Lower lobe of right lung (tissue), 2 donors: Measurements from ENCODE around the gene MAPT. TPM values are rescaled to one million over a fixed set of nuclear protein-coding genes. Genes with fewer than 3 reads are reported as not detected.

ENCODE experiments used
- ATAC-seq, 2 donors: fragments of 200-7000 bp; cut with Tn5 transposase; one replicate each; pipeline ENCODE4 v1.9.1; 2020 to 2022; ENCODE audit warnings: mild to moderate bottlenecking in 2 of 2, moderate library complexity in 2 of 2
- DNase-seq: peaks from one replicate; pipeline ENCODE4 v3.0.0-alpha.2; 2020
- H3K27ac ChIP-seq: fragments of 200-600 bp; one replicate; pipeline ENCODE4 v1.8.0; 2022
- H3K27me3 ChIP-seq: fragments of 200-600 bp; one replicate; pipeline ENCODE4 v1.8.0; 2022; ENCODE audit warnings: low read depth
- H3K36me3 ChIP-seq: fragments of 200-600 bp; one replicate; pipeline ENCODE4 v1.8.0; 2022; ENCODE audit warnings: mild to moderate bottlenecking
- H3K4me1 ChIP-seq: fragments of 200-600 bp; one replicate; pipeline ENCODE4 v1.8.0; 2022
- H3K4me3 ChIP-seq: fragments of 200-600 bp; one replicate; pipeline ENCODE4 v1.8.0; 2022; ENCODE audit warnings: mild to moderate bottlenecking
- H3K9me3 ChIP-seq: fragments of 200-600 bp; one replicate; pipeline ENCODE4 v1.8.0; 2022
- CTCF ChIP-seq: fragments of 200-600 bp; IDR thresholded peaks from one replicate; pipeline ENCODE4 v1.8.0; 2022; ENCODE audit warnings: antibody characterized with exemption, mild to moderate bottlenecking
- intact Hi-C: fragments of 100-400 bp; cut with DNase I; formaldehyde crosslinking; loops from one replicate; pipeline ENCODE4 v1.11.0; 2022
- total RNA-seq: library from RNA; stranded (reverse); fragmentation: NEBNext Ultra II Directional; extraction: Animal tissue kit (Norgen Biotek cat#: 25700); gene quantifications from one replicate; pipeline ENCODE4 v1.2.1, GENCODE V29; 2021
- donor health status: DM: no; HTN: yes; CAD: no; lungs with severe emphysema.

Gene MAPT
- total RNA-seq, 1 donor from 2014 or later = 5.5 TPM

GRCh38 chr17:46049656-46050055 is 155.3 kb downstream of the MAPT start:
- no peak for TF ChIP-seq CTCF
- Histone ChIP-seq H3K27ac (no peak overlapping the region), H3K36me3 (peaks cover 66% of the 10 kb centered on the region), H3K9me3 (no peaks in the 10 kb centered on the region), H3K4me3 (no peak overlapping the region), H3K4me1 (peaks cover 16% of the 10 kb centered on the region), H3K27me3 (no peaks in the 10 kb centered on the region)
- ATAC-seq (no peak), DNase-seq (no peak)
- intact Hi-C loops = loop anchor here (10.0 kb wide), 1 partner anchor 145 kb away; the partner anchor contains the start of gene KANSL1

GRCh38 chr17:46053911-46054534 is 159.7 kb downstream of the MAPT start:
- Histone ChIP-seq H3K4me1 (peaks cover 13% of the 10 kb centered on the region), H3K4me3 (no peak overlapping the region), H3K36me3 (peaks cover 53% of the 10 kb centered on the region), H3K27me3 (no peaks in the 10 kb centered on the region), H3K27ac (no peak overlapping the region), H3K9me3 (no peaks in the 10 kb centered on the region)
- DNase-seq = no peak
- intact Hi-C loops = no loop called here
- no peak for TF ChIP-seq CTCF
- ATAC-seq = no peak

- no peak for ATAC-seq
- DNase-seq = no peak
- Histone ChIP-seq H3K4me1 (peaks cover 13% of the 10 kb centered on the region), H3K4me3 (no peak overlapping the region), H3K27ac (no peak overlapping the region), H3K27me3 (no peaks in the 10 kb centered on the region), H3K9me3 (no peaks in the 10 kb centered on the region), H3K36me3 (peaks cover 44% of the 10 kb centered on the region)
- TF ChIP-seq CTCF = no peak
- intact Hi-C loops = no loop called here
Measured at GRCh38 chr17:46056800-46057304, 162.5 kb downstream of the MAPT start.

- ATAC-seq = no peak
- Histone ChIP-seq H3K4me3 (no peak overlapping the region), H3K4me1 (peaks cover 13% of the 10 kb centered on the region), H3K36me3 (peaks cover 45% of the 10 kb centered on the region), H3K9me3 (no peaks in the 10 kb centered on the region), H3K27me3 (no peaks in the 10 kb centered on the region), H3K27ac (no peak overlapping the region)
- TF ChIP-seq CTCF = no peak
- intact Hi-C loops = no loop called here
- DNase-seq = no peak
Measured at GRCh38 chr17:46057366-46057765, 163.0 kb downstream of the MAPT start.

- DNase-seq (no peak), ATAC-seq (no peak)
- H3K36me3 ChIP-seq = peaks cover 50% of the 10 kb centered on the region
- no peak overlapping the region for H3K27ac ChIP-seq
- peaks cover 13% of the 10 kb centered on the region for H3K4me1 ChIP-seq
- no peaks in the 10 kb centered on the region for H3K9me3 ChIP-seq
- no peak for TF ChIP-seq CTCF
- intact Hi-C loops = no loop called here
- H3K4me3 ChIP-seq = no peak overlapping the region
- H3K27me3 ChIP-seq = no peaks in the 10 kb centered on the region
Measured at GRCh38 chr17:46059486-46059885, 165.1 kb downstream of the MAPT start.
